GM12892 (cell line): ENCODE measurements around the gene ATP5PO.

Experiments used
- POLR2A ChIP-seq: IDR thresholded peaks from 2 replicates; pipeline ENCODE4 v1.6.1; 2011; ENCODE audit warnings: low read depth, low read length, control low read depth
- POLR2AphosphoS5 ChIP-seq: IDR thresholded peaks from 2 replicates; pipeline ENCODE4 v1.6.1; 2011; ENCODE audit warnings: low read depth, low read length, control low read depth
- TAF1 ChIP-seq: IDR thresholded peaks from 2 replicates; pipeline ENCODE4 v1.6.1; 2011; ENCODE audit warnings: low read depth, mild to moderate bottlenecking, control low read depth, low read length, borderline replicate concordance

DNA sequence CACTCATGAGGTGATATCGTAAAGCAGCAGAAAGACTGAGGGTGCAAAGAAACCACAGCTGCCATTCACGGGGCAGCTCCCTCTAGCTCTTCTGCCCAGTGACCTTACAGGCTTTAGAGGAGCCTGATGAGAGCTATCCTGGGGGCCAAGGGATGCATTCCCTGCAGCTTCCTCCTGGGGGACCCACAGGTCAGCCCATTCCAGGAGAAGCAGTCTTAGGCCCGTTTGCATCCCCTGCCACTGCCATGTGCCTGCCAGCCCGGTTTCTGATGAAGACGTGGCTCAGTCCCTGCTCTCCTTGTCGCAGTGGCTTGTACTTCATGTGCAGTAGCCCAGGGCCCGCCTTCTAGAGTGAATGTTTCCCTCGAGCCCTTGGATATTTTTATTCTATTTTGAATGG lies 22.8 kb downstream of the ATP5PO start:
- TF ChIP-seq POLR2A (no peak), POLR2AphosphoS5 (no peak), TAF1 (no peak)
